Activated CD4-positive, alpha-beta T cell treated with anti-CD3 and anti-CD28 coated beads for 36 hours (primary cell): Measurements from ENCODE around the gene GAL3ST2. TPM values are rescaled to one million over a fixed set of nuclear protein-coding genes. Genes with fewer than 3 reads are reported as not detected.
"Not testable (repeated sequence)": the region's sequence is repeated elsewhere in the genome, so short reads cannot be mapped to it uniquely, and the experiment has no call there.

Experiments
- ATAC-seq: fragments of 200-7000 bp; cut with Tn5 transposase; one replicate; pipeline ENCODE4 v1.10.0; 2021; ENCODE audit warnings: mild to moderate bottlenecking, moderate library complexity
- CTCF ChIA-PET: fragments of 350-600 bp; sonication (Branson Sonifier 250); formaldehyde crosslinking; loops from one replicate; lab custom pipeline; 2021; ENCODE audit warnings: antibody characterized with exemption; lab: Charles Lee
- POLR2A ChIA-PET: fragments of 350-600 bp; sonication (Branson Sonifier 250); formaldehyde crosslinking; loops from one replicate; lab custom pipeline; 2021; ENCODE audit warnings: antibody characterized with exemption, inconsistent platforms; lab: Charles Lee
- DNase-seq: peaks from one replicate; pipeline ENCODE4 v3.0.0-alpha.2; 2020
- H3K27ac Mint-ChIP-seq: one replicate; pipeline ENCODE4 v1.8.0; 2021; ENCODE audit warnings: mixed read lengths
- H3K27me3 Mint-ChIP-seq: one replicate; pipeline ENCODE4 v1.8.0; 2021; ENCODE audit warnings: mixed read lengths
- H3K36me3 Mint-ChIP-seq: one replicate; pipeline ENCODE4 v1.8.0; 2021; ENCODE audit warnings: low read depth, mixed read lengths
- H3K4me1 Mint-ChIP-seq: one replicate; pipeline ENCODE4 v1.8.0; 2021; ENCODE audit warnings: mixed read lengths
- H3K4me3 Mint-ChIP-seq: one replicate; pipeline ENCODE4 v1.8.0; 2021; ENCODE audit warnings: mild to moderate bottlenecking, moderate library complexity, mixed read lengths
- H3K9me3 Mint-ChIP-seq: one replicate; pipeline ENCODE4 v1.8.0; 2021; ENCODE audit warnings: low read depth, mixed read lengths
- intact Hi-C, 2 experiments: fragments of 100-400 bp; cut with DNase I in 1 of 2; cut with micrococcal nuclease in 1 of 2; formaldehyde crosslinking; loops; one replicate each; pipeline versions ENCODE4 v1.14.2 to v1.15.1; 2022 to 2024; cut with DNase I, micrococcal nuclease
- total RNA-seq, 2 experiments: library from RNA; stranded (reverse); gene quantifications; one replicate each; pipeline ENCODE4 v1.2.3, GENCODE V29; 2021

GAL3ST2 gene
- total RNA-seq, result 1 to 10 TPM in 1 of 2 experiments, under 1 TPM in 1; 0.94 to 1.0 TPM

- Mint-ChIP-seq H3K27me3 (no peaks in the 10 kb centered on the region), H3K36me3 (peaks cover 2% of the 10 kb centered on the region), H3K4me1 (peaks cover 9% of the 10 kb centered on the region), H3K27ac (no peak within 1 kb of the TSS), H3K9me3 (peaks cover 2% of the 10 kb centered on the region), H3K4me3 (no peak within 1 kb of the TSS)
- ChIA-PET CTCF (interaction anchor here (0.6 to 0.7 kb wide), 2 partner anchors 51 to 70 kb away, joined by 3 read pairs; no protein-coding TSS in a partner anchor), POLR2A (no interaction called here)
- DNase-seq (no peak), ATAC-seq (no peak)
- intact Hi-C loops, result no loop called here
Observed at GRCh38 chr2:241776336-241777169, at the start of gene GAL3ST2. TSS of gene GAL3ST2 (plus strand) at chr2:241776822. CDS start at chr2:241776956, 134 bp downstream.

- H3K9me3 Mint-ChIP-seq, result no peaks in the 10 kb centered on the region
- ATAC-seq (no peak), DNase-seq (no peak)
- H3K4me3 Mint-ChIP-seq, result no peak overlapping the region
- H3K4me1 Mint-ChIP-seq, result peaks cover 32% of the 10 kb centered on the region
- intact Hi-C loops, result no loop called here
- CTCF ChIA-PET, result no interaction called here
- POLR2A ChIA-PET, result no interaction called here
- H3K27ac Mint-ChIP-seq, result no peak overlapping the region
- peaks cover 24% of the 10 kb centered on the region for H3K36me3 Mint-ChIP-seq
- H3K27me3 Mint-ChIP-seq, result no peaks in the 10 kb centered on the region
Observed at GRCh38 chr2:241728000-241728399, 48.6 kb upstream of the GAL3ST2 start.

GRCh38 chr2:241728627-241729026, 48.0 kb upstream of the GAL3ST2 start:
- POLR2A ChIA-PET, result no interaction called here
- H3K27ac Mint-ChIP-seq, result no peak overlapping the region
- peaks cover 38% of the 10 kb centered on the region for H3K4me1 Mint-ChIP-seq

GRCh38 chr2:241729868-241730267, 46.8 kb upstream of the GAL3ST2 start:
- H3K27ac Mint-ChIP-seq, result peak overlapping the region; percentile 79
- no peaks in the 10 kb centered on the region for H3K27me3 Mint-ChIP-seq
- ATAC-seq (peak; percentile 4), DNase-seq (peak; percentile 44)
- H3K4me1 Mint-ChIP-seq, result peaks cover 39% of the 10 kb centered on the region
- H3K4me3 Mint-ChIP-seq, result peak overlapping the region; percentile 4
- ChIA-PET CTCF (interaction anchor here (0.5 to 4.3 kb wide), 3 partner anchors 41 to 1193 kb away, joined by 3 to 18 read pairs (median 3); partner anchors contain the start of gene DTYMK), POLR2A (interaction anchor here (1.2 kb wide), 1 partner anchor 27 kb away, joined by 4 read pairs; no protein-coding TSS in a partner anchor)
- H3K9me3 Mint-ChIP-seq, result no peaks in the 10 kb centered on the region
- intact Hi-C loops, result loop anchor here in 1 of 2 experiments (1.0 to 10.0 kb wide), 5 partner anchors 28 to 1165 kb away; partner anchors contain the start of genes DUSP28, ING5 and RNPEPL1
- H3K36me3 Mint-ChIP-seq, result peaks cover 8% of the 10 kb centered on the region

More at GRCh38 chr2:241728627-241729026, 48.0 kb upstream of the GAL3ST2 start:
- ATAC-seq, result no peak
- no peak for DNase-seq
- no peak overlapping the region for H3K4me3 Mint-ChIP-seq
- intact Hi-C loops, result no loop called here
- H3K27me3 Mint-ChIP-seq, result no peaks in the 10 kb centered on the region
- CTCF ChIA-PET, result interaction anchor here (0.7 to 1.3 kb wide), 2 partner anchors 27 to 140 kb away, joined by 3 read pairs; partner anchors contain the start of gene ING5
- peaks cover 18% of the 10 kb centered on the region for H3K36me3 Mint-ChIP-seq
- no peaks in the 10 kb centered on the region for H3K9me3 Mint-ChIP-seq

- Mint-ChIP-seq H3K27me3 (no peaks in the 10 kb centered on the region), H3K4me1 (peaks cover 44% of the 10 kb centered on the region), H3K9me3 (no peaks in the 10 kb centered on the region), H3K27ac (peak overlapping the region; percentile 92), H3K36me3 (peaks cover 7% of the 10 kb centered on the region), H3K4me3 (peak overlapping the region; percentile 36)
- ChIA-PET CTCF (interaction anchor here (0.5 to 4.3 kb wide), 6 partner anchors 18 to 1194 kb away, joined by 3 to 18 read pairs (median 4); partner anchors contain the start of gene DTYMK), POLR2A (interaction anchor here (0.7 to 1.2 kb wide), 2 partner anchors 28 to 78 kb away, joined by 3 to 4 read pairs; no protein-coding TSS in a partner anchor)
- ATAC-seq (peak; percentile 28), DNase-seq (peak; percentile 69)
- intact Hi-C loops, result loop anchor here in 1 of 2 experiments (1.0 to 10.0 kb wide), 5 partner anchors 28 to 1166 kb away; partner anchors contain the start of genes DUSP28, ING5 and RNPEPL1
Observed at GRCh38 chr2:241730671-241731293, 45.8 kb upstream of the GAL3ST2 start.

GRCh38 chr2:241732513-241733186, 44.0 kb upstream of the GAL3ST2 start:
- H3K27me3 Mint-ChIP-seq, H3K36me3 Mint-ChIP-seq, ATAC-seq, H3K9me3 Mint-ChIP-seq, POLR2A ChIA-PET, H3K27ac Mint-ChIP-seq: not testable (repeated sequence)
- Mint-ChIP-seq H3K4me1 (peaks cover 48% of the 10 kb centered on the region), H3K4me3 (peak overlapping the region; percentile 24)
- DNase-seq, result peak; percentile 86
- intact Hi-C loops, result loop anchor here in 1 of 2 experiments (5.0 to 10.0 kb wide), 2 partner anchors 880 to 1168 kb away; partner anchors contain the start of genes DUSP28 and RNPEPL1
- CTCF ChIA-PET, result interaction anchor here (0.8 to 4.3 kb wide), 5 partner anchors 8 to 374 kb away, joined by 3 to 18 read pairs (median 6); partner anchors contain the start of gene DTYMK

- ChIA-PET POLR2A (interaction anchor here (0.9 to 2.0 kb wide), 2 partner anchors 30 to 32 kb away, joined by 3 to 19 read pairs; partner anchors contain the start of gene ING5), CTCF (interaction anchor here (0.6 to 4.3 kb wide), 14 partner anchors 9 to 152 kb away, joined by 3 to 18 read pairs (median 4); partner anchors contain the start of genes DTYMK and ING5)
- intact Hi-C loops, result loop anchor here (1.0 to 10.0 kb wide), 16 partner anchors 31 to 1169 kb away; partner anchors contain the start of genes ING5 (in 2 of the 2), ATG4B (in 1 of the 2), DTYMK (in 1 of the 2) and DUSP28 (in 1 of the 2)
- ATAC-seq (no peak), DNase-seq (no peak)
- H3K27ac Mint-ChIP-seq, result peak overlapping the region; percentile 19
- H3K36me3 Mint-ChIP-seq, result peaks cover 9% of the 10 kb centered on the region
- no peaks in the 10 kb centered on the region for H3K27me3 Mint-ChIP-seq
- H3K9me3 Mint-ChIP-seq, result no peaks in the 10 kb centered on the region
- H3K4me1 Mint-ChIP-seq, result peaks cover 50% of the 10 kb centered on the region
- H3K4me3 Mint-ChIP-seq, result peak overlapping the region; percentile 79
Observed at GRCh38 chr2:241733391-241734207, 43.0 kb upstream of the GAL3ST2 start.

GRCh38 chr2:241734208-241734466, 42.5 kb upstream of the GAL3ST2 start:
- Mint-ChIP-seq H3K27me3 (no peaks in the 10 kb centered on the region), H3K4me3 (peak overlapping the region; percentile 79), H3K36me3 (peaks cover 9% of the 10 kb centered on the region), H3K27ac (no peak overlapping the region), H3K9me3 (no peaks in the 10 kb centered on the region), H3K4me1 (peaks cover 54% of the 10 kb centered on the region)
- ChIA-PET CTCF (interaction anchor here (0.6 to 4.3 kb wide), 12 partner anchors 9 to 152 kb away, joined by 3 to 18 read pairs (median 4); partner anchors contain the start of genes DTYMK and ING5), POLR2A (interaction anchor here (0.9 to 2.0 kb wide), 2 partner anchors 31 to 32 kb away, joined by 3 to 19 read pairs; partner anchors contain the start of gene ING5)
- ATAC-seq (peak; percentile 5), DNase-seq (no peak)
- intact Hi-C loops, result loop anchor here (1.0 to 10.0 kb wide), 16 partner anchors 32 to 1169 kb away; partner anchors contain the start of genes ING5 (in 2 of the 2), ATG4B (in 1 of the 2), DTYMK (in 1 of the 2) and DUSP28 (in 1 of the 2)

GRCh38 chr2:241734467-241735208, 42.0 kb upstream of the GAL3ST2 start, which contains the start of gene D2HGDH:
TSS of gene D2HGDH (plus strand) at chr2:241734630. CDS start at chr2:241735225, 595 bp downstream.
- DNase-seq (peak; percentile 98), ATAC-seq (peak; percentile 92)
- POLR2A ChIA-PET, result interaction anchor here (0.9 to 2.0 kb wide), 2 partner anchors 31 to 33 kb away, joined by 3 to 19 read pairs; partner anchors contain the start of gene ING5
- peak within 1 kb of the TSS; percentile 79 for H3K4me3 Mint-ChIP-seq
- peak within 1 kb of the TSS; percentile 70 for H3K27ac Mint-ChIP-seq
- H3K4me1 Mint-ChIP-seq, result peaks cover 57% of the 10 kb centered on the region
- no peaks in the 10 kb centered on the region for H3K9me3 Mint-ChIP-seq
- CTCF ChIA-PET, result interaction anchor here (0.6 to 2.2 kb wide), 9 partner anchors 32 to 151 kb away, joined by 3 to 15 read pairs (median 4); partner anchors contain the start of gene ING5
- peaks cover 9% of the 10 kb centered on the region for H3K36me3 Mint-ChIP-seq
- intact Hi-C loops, result loop anchor here (1.0 to 10.0 kb wide), 17 partner anchors 32 to 1170 kb away; partner anchors contain the start of genes DTYMK (in 2 of the 2), ING5 (in 2 of the 2), ATG4B (in 1 of the 2) and DUSP28 (in 1 of the 2)
- H3K27me3 Mint-ChIP-seq, result no peaks in the 10 kb centered on the region
